GM12878 (cell line): ENCODE results near the gene CREBRF. TPM values are rescaled to one million over a fixed set of nuclear protein-coding genes. Genes with fewer than 3 reads are reported as not detected.

Experiments
- ATAC-seq: fragments of 200-7000 bp; cut with Tn5 transposase; 3 replicates; pipeline ENCODE4 v1.9.1; 2020; ENCODE audit warnings: mild to moderate bottlenecking, moderate library complexity
- BruUV-seq: library from RNA; stranded (reverse); fragments of 400-500 nt; replicated peaks from 2 replicates; lab custom pipeline; 2021; lab: Mats Ljungman, UMichigan
- CTCF ChIA-PET: fragments of 300-600 bp; sonication (Branson Sonifier 250); formaldehyde crosslinking; extraction: SDS; loops from one replicate; lab custom pipeline; 2021; ENCODE audit warnings: inconsistent platforms; lab: Yijun Ruan, JAX
- POLR2A ChIA-PET: fragments of 350-600 bp; formaldehyde crosslinking; extraction: SDS; loops from one replicate; lab custom pipeline; 2021; ENCODE audit warnings: inconsistent platforms; lab: Charles Lee
- RAD21 ChIA-PET: fragments of 300-600 bp; sonication (Branson Sonifier 250); formaldehyde crosslinking; loops from one replicate; lab custom pipeline; 2023; ENCODE audit warnings: antibody characterized with exemption; ENCODE audit not compliant: unreplicated experiment; lab: Charles Lee
- SMC1A ChIA-PET: fragments of 300-600 bp; sonication (Branson Sonifier 250); formaldehyde crosslinking; loops from one replicate; lab custom pipeline; 2023; ENCODE audit not compliant: unreplicated experiment, uncharacterized antibody; lab: Charles Lee
- DNase-seq: peaks from one replicate; pipeline ENCODE4 v3.0.0-alpha.2; 2011; ENCODE audit warnings: low read depth, low spot score
- FAIRE-seq: peaks from 3 replicates; lab custom pipeline; 2011; peaks lifted over from hg19 to GRCh38; lab: Jason Lieb, UNC
- H2AFZ ChIP-seq: 2 replicates; pipeline ENCODE4 v1.6.0; 2011; ENCODE audit warnings: low read depth, low read length, control low read depth; ENCODE audit not compliant: control insufficient read depth
- H3K27ac ChIP-seq: 2 replicates; pipeline ENCODE4 v1.5.1; 2011; ENCODE audit warnings: control low read depth; ENCODE audit not compliant: control insufficient read depth, insufficient read depth
- H3K27me3 ChIP-seq, 2 experiments: replicated peaks in 1 of 2; 2 replicates each; pipeline versions ENCODE4 v1.6.0 to v1.6.1; 2011; ENCODE audit warnings: low read length in 1 of 2; ENCODE audit not compliant: control insufficient read depth in 2 of 2, insufficient read depth in 2 of 2
- H3K36me3 ChIP-seq, 2 experiments: 2 replicates each; pipeline ENCODE4 v1.5.1; 2011; ENCODE audit warnings: low read length in 1 of 2; ENCODE audit not compliant: control insufficient read depth in 2 of 2, insufficient read depth in 2 of 2
- H3K4me1 ChIP-seq: 2 replicates; pipeline ENCODE4 v1.6.1; 2011; ENCODE audit warnings: mild to moderate bottlenecking, low read length, moderate library complexity, mixed read lengths; ENCODE audit not compliant: control insufficient read depth, insufficient read depth
- H3K4me2 ChIP-seq: 2 replicates; pipeline ENCODE4 v1.6.0; 2011; ENCODE audit warnings: control low read depth; ENCODE audit not compliant: control insufficient read depth, insufficient read depth
- H3K4me3 ChIP-seq: fragments of 200-600 bp; sonication (generic); 2 replicates; pipeline ENCODE4 v1.5.1; 2016
- H3K79me2 ChIP-seq: 2 replicates; pipeline ENCODE4 v1.6.0; 2011; ENCODE audit warnings: low read length; ENCODE audit not compliant: control insufficient read depth, insufficient read depth
- H3K9ac ChIP-seq: 2 replicates; pipeline ENCODE4 v1.8.0; 2011; ENCODE audit warnings: low read length, control low read depth, mixed read lengths; ENCODE audit not compliant: control insufficient read depth, insufficient read depth
- H3K9me3 ChIP-seq: replicated peaks from 3 replicates; pipeline ENCODE4 v1.5.1; 2011; ENCODE audit warnings: mild to moderate bottlenecking, low read length; ENCODE audit not compliant: control insufficient read depth, insufficient read depth
- H4K20me1 ChIP-seq: 2 replicates; pipeline ENCODE4 v1.6.0; 2011; ENCODE audit not compliant: control insufficient read depth, insufficient read depth
- ATF7 ChIP-seq: fragments of 450-650 bp; IDR thresholded peaks from 2 replicates; pipeline ENCODE4 v1.6.1; 2016; ENCODE audit warnings: low read depth, mild to moderate bottlenecking
- BHLHE40 ChIP-seq, 2 experiments: fragments of 450-650 bp in 1 of 2; IDR thresholded peaks; 2 replicates each; pipeline ENCODE4 v1.6.1; 2011 to 2017; ENCODE audit warnings: low read depth in 2 of 2, borderline replicate concordance in 1 of 2, improper control_type of control experiment in 1 of 2, low read length in 1 of 2, mild to moderate bottlenecking in 1 of 2
- CEBPZ ChIP-seq: fragments of 150-350 bp; IDR thresholded peaks from 2 replicates; pipeline ENCODE4 v1.6.1; 2016; ENCODE audit warnings: low read depth, low read length
- E2F4 ChIP-seq: IDR thresholded peaks from 2 replicates; pipeline ENCODE4 v1.6.1; 2012; ENCODE audit warnings: low read depth, low read length, improper control_type of control experiment
- HDAC2 ChIP-seq: fragments of 200-600 bp; sonication (generic); IDR thresholded peaks from 2 replicates; pipeline ENCODE4 v1.6.1; 2017
- IKZF1 ChIP-seq: fragments of 450-650 bp; conservative IDR thresholded peaks from 2 replicates; pipeline ENCODE4 v1.6.1; 2017; ENCODE audit warnings: antibody characterized with exemption, mild to moderate bottlenecking
- IKZF2 ChIP-seq, 2 experiments: fragments of 450-650 bp; IDR thresholded peaks; 2 replicates each; pipeline ENCODE4 v1.6.1; 2017; ENCODE audit warnings: mild to moderate bottlenecking in 2 of 2, moderate library complexity in 2 of 2
- IRF4 ChIP-seq: IDR thresholded peaks from 2 replicates; pipeline ENCODE4 v1.6.1; 2011; ENCODE audit warnings: low read depth, low read length
- JUNB ChIP-seq: IDR thresholded peaks from 2 replicates; pipeline ENCODE4 v1.6.1; 2016; ENCODE audit warnings: antibody characterized with exemption, mild to moderate bottlenecking
- PAX5 ChIP-seq: IDR thresholded peaks from 2 replicates; pipeline ENCODE4 v1.6.1; 2011; ENCODE audit warnings: low read depth, low read length, borderline replicate concordance
- POU2F2 ChIP-seq: IDR thresholded peaks from 3 replicates; pipeline ENCODE4 v1.6.1; 2011; ENCODE audit warnings: low read depth, mild to moderate bottlenecking, low read length, borderline replicate concordance
- RAD51 ChIP-seq: fragments of 450-650 bp; IDR thresholded peaks from 2 replicates; pipeline ENCODE4 v1.6.1; 2016; ENCODE audit warnings: moderate library complexity, mild to moderate bottlenecking, inconsistent platforms
- RB1 ChIP-seq: fragments of 450-650 bp; formaldehyde crosslinking; IDR thresholded peaks from 2 replicates; pipeline ENCODE4 v1.6.1; 2017; ENCODE audit warnings: mild to moderate bottlenecking, borderline replicate concordance
- ZBTB11 ChIP-seq: fragments of 450-650 bp; formaldehyde crosslinking; IDR thresholded peaks from 2 replicates; pipeline ENCODE4 v1.5.0; 2022; ENCODE audit warnings: mild to moderate bottlenecking, missing genetic modification characterization
- WGBS: methylation state at CpG from one replicate; pipeline ENCODE4 v1.1.6; 2016; ENCODE audit warnings: low lambda C conversion rate; ENCODE audit not compliant: insufficient replicate concordance, insufficient coverage; ENCODE audit errors: missing lambda C conversion rate; 5-methylcytosine and 5-hydroxymethylcytosine counted together
- in situ Hi-C: fragments of 300-500 bp; cut with MboI; formaldehyde crosslinking; loops from 9 replicates; pipeline ENCODE4 v1.14.3; 2018; ENCODE audit warnings: mixed read lengths
- intact Hi-C: fragments of 100-400 bp; cut with micrococcal nuclease; formaldehyde crosslinking; loops from one replicate; pipeline ENCODE4 v1.14.2; 2022; ENCODE audit not compliant: unreplicated experiment
- polyA plus RNA-seq, 11 experiments: library from polyadenylated mRNA; depleted of rRNA in 4 of 11; unstranded in 6 of 11; stranded (reverse) in 5 of 11; fragments of >200 nt; fragmentation: Nextera tagmentation in 4 of 11; fragmentation: Illumina TruSeq in 1 of 11; extraction: Ambion mirVana in 4 of 11; extraction: Trizol in 1 of 11; gene quantifications; 1 replicate in 1 of 11; 2 replicates in 10 of 11; pipeline versions ENCODE4 v1.2.1 to v1.2.3, GENCODE V29; 2011 to 2016; ENCODE audit warnings: inconsistent platforms in 2 of 11, missing spikeins in 2 of 11, low read depth in 1 of 11
- total RNA-seq, 4 experiments: library from RNA; depleted of rRNA in 3 of 4; stranded (reverse); fragments of >200 nt in 3 of 4; fragmentation: Illumina TruSeq in 1 of 4; extraction: Trizol in 1 of 4; gene quantifications; 2 replicates each; pipeline versions ENCODE4 v1.2.1 to v1.2.3, GENCODE V29; 2013 to 2021

Gene CREBRF
- total and polyA plus RNA-seq, 10 of the 15 experiments (the other 5 are each of a cell fraction or from before 2014, with no cell fraction given), result 1.2 to 12.7 (median 3.9) TPM

GRCh38 chr5:173090639-173091038 is 34.5 kb downstream of the CREBRF start:
- Histone ChIP-seq H3K4me1 (no peaks in the 10 kb centered on the region), H2AFZ (no peak overlapping the region), H3K4me3 (no peak overlapping the region), H3K4me2 (no peak overlapping the region), H4K20me1 (no peaks in the 10 kb centered on the region), H3K79me2 (no peaks in the 10 kb centered on the region), H3K9ac (no peak overlapping the region), H3K27ac (no peak overlapping the region), H3K27me3 (no peaks in the 10 kb centered on the region), H3K9me3 (no peaks in the 10 kb centered on the region), H3K36me3 (no peaks in the 10 kb centered on the region)
- 47% methylated on average over 2 of the region's 2 CpGs for WGBS
- SMC1A ChIA-PET, result no interaction called here
- intact Hi-C loops, result no loop called here
- FAIRE-seq (no peak), ATAC-seq (no peak), DNase-seq (no peak)
- BruUV-seq, result TSS peak; percentile 69
- POLR2A ChIA-PET, result no interaction called here
- in situ Hi-C loops, result no loop called here
- RAD21 ChIA-PET, result no interaction called here
- CTCF ChIA-PET, result no interaction called here
- TF ChIP-seq BHLHE40 (IDR thresholded peaks at IDR 0.05; ENCODE audit: borderline replicate concordance in 1 of 2, low read depth in 2 of 2, low read length in 1 of 2), result no peak
- TF ChIP-seq ATF7, result no peak
- no peak for TF ChIP-seq IRF4
- TF ChIP-seq JUNB, result no peak
- TF ChIP-seq ZBTB11 (CRISPR knock-in tag), result no peak
- TF ChIP-seq IKZF2 (IDR thresholded peaks at IDR 0.05), result no peak
- TF ChIP-seq RB1, result no peak
- TF ChIP-seq HDAC2, result no peak
- no peak for TF ChIP-seq PAX5
- TF ChIP-seq IKZF1, result no peak
- no peak for TF ChIP-seq CEBPZ
- TF ChIP-seq E2F4, result no peak
- no peak for TF ChIP-seq POU2F2
- TF ChIP-seq RAD51, result no peak
